HG03521 (cell line): Measurements from ENCODE around the gene ZNF513.
A peak's percentile ranks its signal among the peaks of the same experiment; 100 is the strongest.
"Not testable (repeated sequence)": the region's sequence is repeated elsewhere in the genome, so short reads cannot be mapped to it uniquely, and the experiment has no call there.

Experiments used
- ATAC-seq: cut with Tn5 transposase; IDR thresholded peaks from one replicate; pipeline ENCODE4 v1.9.1; 2021; ENCODE audit warnings: mild to moderate bottlenecking, moderate library complexity; ENCODE audit not compliant: unreplicated experiment

The ZNF513 gene

GRCh38 chr2:27362678-27363420 is 17.7 kb downstream of the ZNF513 start:
- ATAC-seq = no peak

- ATAC-seq = peak; percentile 82
Measured at GRCh38 chr2:27356382-27357181, 24.0 kb downstream of the ZNF513 start, which contains the start of gene GTF3C2. GTF3C2 (minus strand) TSS chr2:27356764; CDS start chr2:27343554, 13,210 bp downstream.

GRCh38 chr2:27356056-27356381 is 24.5 kb downstream of the ZNF513 start:
- peak; percentile 26 for ATAC-seq

GRCh38 chr2:27354597-27354927 is 26.0 kb downstream of the ZNF513 start:
- ATAC-seq = no peak

- no peak for ATAC-seq
Measured at GRCh38 chr2:27353762-27354596, 26.6 kb downstream of the ZNF513 start.

- ATAC-seq = not testable (repeated sequence)
Measured at GRCh38 chr2:27353386-27353761, 27.2 kb downstream of the ZNF513 start.

GRCh38 chr2:27351802-27352598 is 28.5 kb downstream of the ZNF513 start:
- ATAC-seq = no peak

GRCh38 chr2:27350106-27350693 is 30.3 kb downstream of the ZNF513 start:
- no peak for ATAC-seq

GRCh38 chr2:27347641-27348040 is 32.9 kb downstream of the ZNF513 start:
- ATAC-seq = no peak

GRCh38 chr2:27336173-27336572 is 44.4 kb downstream of the ZNF513 start:
- ATAC-seq = no peak

- ATAC-seq = no peak
Measured at GRCh38 chr2:27335311-27335710, 45.2 kb downstream of the ZNF513 start.
